Ramos (cell line): ENCODE measurements around the gene PATJ.
"Not testable (repeated sequence)": the region's sequence is repeated elsewhere in the genome, so short reads cannot be mapped to it uniquely, and the experiment has no call there.

ENCODE experiments used
- in situ Hi-C: fragments of 300-500 bp; cut with MboI; formaldehyde crosslinking; loops from one replicate; pipeline ENCODE4 v1.14.3; 2022; ENCODE audit warnings: low sequenced_read_pairs; ENCODE audit not compliant: unreplicated experiment

Gene PATJ

DNA sequence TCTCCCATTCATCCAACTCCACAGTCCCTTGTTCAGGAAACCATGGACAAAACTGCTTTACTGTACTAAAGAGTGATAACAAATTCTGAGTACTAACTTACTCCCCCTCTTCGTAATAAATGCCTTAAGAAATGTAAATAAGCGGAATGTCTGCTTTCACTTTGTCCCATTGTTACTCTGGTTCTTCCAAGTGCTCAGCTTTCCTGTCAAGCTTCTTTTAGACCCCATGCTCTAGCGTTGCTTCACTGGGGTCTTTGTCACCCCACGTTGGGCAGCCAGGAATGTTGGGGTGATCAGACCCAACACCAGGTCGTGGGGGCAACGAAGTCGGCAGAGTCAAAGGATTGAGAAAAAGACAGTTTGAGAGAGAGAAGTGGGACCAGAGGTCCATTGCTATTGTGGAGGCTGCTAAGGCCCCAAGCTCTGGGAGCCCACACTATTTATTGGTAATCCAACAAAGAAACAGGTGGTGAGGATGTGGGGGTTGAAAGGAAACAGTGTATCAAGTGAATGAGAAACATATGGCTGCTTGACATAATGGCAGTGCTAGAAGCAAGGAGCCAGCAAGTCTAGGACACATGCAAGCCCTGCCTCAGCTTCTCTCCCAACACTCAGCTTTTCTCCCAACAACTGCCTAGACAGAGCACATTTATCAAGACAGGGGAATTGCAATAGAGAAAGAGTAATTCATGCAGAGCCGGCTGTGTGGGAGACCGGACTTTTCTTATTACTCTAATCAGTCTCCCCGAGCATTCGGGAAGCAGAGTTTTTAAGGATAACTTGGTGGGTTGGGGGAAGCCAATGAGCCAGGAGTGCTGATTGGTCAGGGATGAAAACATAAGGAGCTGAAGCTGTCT lies 441.1 kb downstream of the PATJ start:
- in situ Hi-C loops = not testable (repeated sequence)

DNA sequence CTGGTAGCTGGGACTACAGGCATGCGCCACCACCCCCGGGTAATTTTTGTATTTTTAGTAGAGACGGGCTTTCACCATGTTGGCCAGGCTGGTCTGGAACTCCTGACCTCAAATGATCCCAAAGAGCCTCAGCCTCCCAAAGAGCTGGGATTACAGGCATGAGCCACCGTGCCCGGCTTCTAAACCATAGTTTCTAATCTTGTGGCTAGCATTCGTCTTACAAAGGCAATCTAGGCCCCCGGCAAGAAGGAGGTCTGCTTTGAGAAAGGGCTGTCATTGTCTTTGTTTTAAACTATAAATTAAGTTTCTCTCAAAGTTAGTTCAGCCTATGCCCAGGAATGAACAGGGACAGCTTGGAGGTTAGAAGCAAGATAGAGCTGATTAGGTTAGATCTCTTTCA lies 442.1 kb downstream of the PATJ start:
- in situ Hi-C loops = no loop called here

DNA sequence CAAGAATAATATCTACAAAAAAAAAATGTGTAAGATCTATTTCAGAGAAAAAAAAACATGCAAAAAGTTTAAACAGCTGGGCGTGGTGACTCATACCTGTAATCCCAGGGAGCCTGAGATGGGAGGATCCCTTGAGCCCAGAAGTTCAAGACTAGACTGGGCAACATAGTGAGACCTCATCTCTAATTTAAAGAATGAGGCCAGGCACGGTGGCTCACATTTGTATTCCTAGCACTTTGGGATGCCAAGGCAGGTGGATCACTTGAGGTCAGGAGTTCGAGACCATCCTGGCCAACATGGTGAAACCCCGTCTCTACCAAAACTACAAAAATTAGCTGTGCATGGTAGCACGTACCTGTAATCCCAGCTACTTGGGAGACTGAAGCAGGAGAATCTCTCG lies 443.0 kb downstream of the PATJ start:
- in situ Hi-C loops = not testable (repeated sequence)

DNA sequence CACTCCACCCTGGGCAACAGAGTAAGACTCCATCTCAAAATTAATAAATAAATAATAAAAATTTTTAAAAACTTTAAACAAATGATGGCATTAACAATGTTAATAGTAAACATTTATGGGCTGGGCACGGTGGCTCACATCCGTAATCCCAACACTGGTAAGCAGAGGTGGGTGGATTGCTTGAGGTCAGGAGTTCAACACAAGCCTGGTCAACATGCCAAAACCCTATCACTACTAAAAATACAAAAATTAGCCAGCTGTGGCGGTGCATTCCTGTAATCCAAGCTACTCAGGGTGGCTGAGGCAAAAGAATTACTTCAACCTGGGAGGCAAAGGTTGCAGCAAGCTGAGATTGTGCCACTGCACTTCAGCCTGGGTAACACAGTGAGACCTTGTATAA lies 443.4 kb downstream of the PATJ start:
- in situ Hi-C loops = no loop called here

DNA sequence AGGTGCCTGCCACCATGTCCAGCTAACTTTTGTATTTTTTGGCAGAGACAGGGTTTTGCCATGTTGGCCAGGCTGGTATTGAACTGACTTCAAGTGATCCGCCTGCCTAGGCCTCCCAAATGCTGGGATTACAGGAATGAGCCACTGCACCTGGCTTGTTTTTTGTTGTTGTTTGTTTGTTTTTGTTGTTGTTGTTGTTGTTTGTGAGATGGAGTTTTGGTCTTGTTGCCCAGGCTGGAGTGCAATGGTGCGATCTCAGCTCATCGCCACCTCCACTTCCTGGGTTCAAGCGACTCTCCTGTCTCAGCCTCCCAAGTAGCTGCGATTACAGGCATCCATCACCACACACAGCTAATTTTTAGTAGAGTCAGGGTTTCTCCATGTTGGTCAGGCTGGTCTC lies 445.3 kb downstream of the PATJ start:
- in situ Hi-C loops = no loop called here

DNA sequence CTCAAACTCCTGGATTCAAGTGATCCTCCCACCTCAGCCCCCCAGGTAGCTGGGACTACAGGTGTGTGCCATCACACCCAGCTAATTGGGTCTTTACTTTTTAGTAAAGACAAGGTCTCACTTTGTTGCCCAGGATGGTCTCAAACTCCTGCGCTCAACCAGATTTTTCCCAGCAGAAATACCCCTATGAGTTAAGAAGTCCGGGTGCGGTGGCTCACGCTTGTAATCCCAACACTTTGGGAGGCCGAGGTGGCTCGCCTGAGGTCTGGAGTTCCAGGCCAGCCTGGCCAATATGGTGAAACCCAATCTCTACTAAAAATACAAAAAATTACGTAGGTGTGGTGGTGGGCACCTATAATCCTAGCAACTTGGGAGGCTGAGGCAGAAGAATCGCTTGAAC lies 445.8 kb downstream of the PATJ start:
- in situ Hi-C loops = no loop called here

DNA sequence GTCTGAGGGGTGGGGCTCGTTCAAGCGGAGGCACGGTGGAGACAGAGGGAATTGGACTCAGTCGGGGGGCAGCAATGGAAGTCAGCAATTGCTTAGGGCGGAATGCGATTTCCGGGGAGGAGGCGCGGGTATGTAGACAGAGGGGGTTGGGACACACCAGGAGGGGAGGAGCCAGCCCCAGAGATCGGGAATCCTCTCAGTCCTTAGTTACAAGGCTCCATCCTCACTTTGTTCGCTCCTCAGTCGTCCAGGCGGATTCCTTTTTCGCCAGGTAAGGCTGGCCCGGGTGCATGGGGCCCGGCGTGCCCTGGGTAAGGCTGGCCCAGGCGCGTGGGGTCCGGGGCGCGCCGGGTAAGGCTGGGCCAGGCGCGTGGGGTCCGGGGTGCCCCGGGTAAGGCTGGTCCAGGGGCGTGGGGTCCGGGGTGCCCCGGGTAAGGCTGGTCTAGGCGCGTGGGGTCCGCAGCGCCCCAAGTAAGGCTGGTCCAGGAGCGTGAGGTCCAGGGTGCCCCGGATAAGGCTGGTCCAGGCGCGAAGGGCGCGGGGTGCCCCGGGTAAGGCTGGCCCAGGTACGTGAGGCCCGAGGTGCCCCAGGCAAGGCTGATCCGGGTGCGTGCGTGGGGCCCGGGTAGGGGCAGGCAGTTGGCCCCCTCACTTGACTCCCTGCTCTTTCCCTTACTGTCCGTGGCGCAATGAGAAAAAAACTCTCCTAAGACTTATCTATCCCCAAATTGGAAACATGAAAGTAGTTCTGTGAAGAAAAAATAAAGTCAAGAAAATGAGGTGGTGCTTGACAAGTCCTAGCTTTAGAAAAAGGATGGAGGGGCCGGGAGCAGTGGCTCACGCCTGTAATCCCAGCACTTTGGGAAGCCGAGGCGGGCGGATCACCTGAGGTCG lies 452.6 kb downstream of the PATJ start, which contains the start of gene L1TD1:
Gene L1TD1, plus strand, starts transcription at position 199 of the 894 bp plus-strand sequence. CDS start 11,780 bp downstream, outside the sequence.
- in situ Hi-C loops = no loop called here

DNA sequence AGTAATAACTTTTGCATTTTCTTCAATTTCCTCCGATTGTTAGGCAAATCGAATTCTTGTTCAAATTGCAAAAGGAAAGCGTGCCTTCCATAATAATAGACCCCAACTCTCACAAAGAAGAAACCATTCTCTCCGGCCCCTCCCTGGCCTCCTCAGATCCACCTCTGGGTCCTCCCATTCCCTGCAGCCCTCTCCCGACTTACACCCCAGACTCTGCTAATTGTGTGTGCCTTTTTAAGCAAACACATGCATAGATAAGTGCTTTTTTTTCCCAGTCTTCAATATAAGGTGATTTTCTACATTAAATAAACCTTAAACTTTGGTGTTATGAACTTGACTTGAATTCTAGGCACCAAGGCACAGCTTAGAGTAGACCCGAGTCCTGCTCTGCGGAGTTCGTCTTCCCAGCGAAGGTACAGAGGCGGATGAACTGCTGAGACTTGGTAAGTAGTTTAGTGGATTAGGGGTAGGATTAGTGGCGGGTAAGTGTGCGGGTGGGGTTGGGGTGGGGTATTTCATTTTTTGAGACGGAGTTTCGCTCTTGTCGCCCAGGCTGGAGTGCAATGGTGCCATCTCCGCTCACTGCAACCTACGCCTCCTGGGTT lies 453.9 kb downstream of the PATJ start:
- in situ Hi-C loops = no loop called here

DNA sequence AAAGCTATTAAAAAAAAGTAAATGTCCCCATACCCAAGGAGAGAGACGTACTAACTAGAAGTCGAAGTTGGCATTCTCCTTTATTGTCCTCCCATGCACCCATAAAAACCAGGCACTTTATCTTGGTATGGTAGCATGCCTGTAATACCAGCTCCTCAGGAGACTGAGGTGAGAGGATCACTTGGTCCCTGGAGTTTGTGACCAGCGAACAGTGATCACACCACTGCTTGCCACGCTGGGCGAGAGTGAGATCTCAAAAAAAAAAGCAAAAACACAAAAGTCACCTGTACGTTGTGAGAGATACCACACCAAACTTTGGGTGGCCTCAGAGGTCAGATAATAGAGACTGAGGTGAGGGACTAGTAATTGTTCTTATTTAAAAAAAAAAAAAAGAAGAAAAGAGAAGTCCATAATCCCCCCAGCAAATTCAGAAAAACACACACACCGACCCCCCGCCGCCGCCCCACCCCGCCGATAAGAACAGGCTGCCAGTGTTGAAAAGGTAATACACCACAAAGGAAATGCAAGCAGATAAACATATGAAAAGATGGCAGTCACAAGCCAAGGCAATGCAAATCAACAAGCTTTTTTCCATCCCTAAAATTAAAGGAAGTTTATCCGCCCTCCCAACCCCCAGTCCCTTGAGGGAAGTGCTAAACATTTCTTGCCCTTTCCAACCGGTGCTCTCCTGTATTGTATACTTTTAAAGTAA lies 455.9 kb downstream of the PATJ start:
- in situ Hi-C loops = no loop called here

DNA sequence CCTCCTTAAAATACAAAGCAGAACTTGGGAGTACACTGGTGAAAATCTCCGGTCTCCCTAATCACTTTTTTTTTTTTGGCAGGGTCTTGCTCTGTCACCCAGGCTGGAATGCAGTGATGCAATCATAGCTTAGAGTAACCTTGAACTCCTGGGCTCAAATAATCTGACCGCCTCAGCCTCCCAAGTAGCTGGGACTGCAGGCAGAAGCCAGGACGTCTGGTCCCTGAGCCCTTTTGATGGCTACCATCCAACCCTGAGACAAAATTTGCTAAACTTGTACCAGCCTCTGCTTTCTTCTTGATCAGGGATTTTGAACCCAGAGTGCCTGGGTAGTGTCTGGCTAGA lies 456.5 kb downstream of the PATJ start:
- in situ Hi-C loops = no loop called here

DNA sequence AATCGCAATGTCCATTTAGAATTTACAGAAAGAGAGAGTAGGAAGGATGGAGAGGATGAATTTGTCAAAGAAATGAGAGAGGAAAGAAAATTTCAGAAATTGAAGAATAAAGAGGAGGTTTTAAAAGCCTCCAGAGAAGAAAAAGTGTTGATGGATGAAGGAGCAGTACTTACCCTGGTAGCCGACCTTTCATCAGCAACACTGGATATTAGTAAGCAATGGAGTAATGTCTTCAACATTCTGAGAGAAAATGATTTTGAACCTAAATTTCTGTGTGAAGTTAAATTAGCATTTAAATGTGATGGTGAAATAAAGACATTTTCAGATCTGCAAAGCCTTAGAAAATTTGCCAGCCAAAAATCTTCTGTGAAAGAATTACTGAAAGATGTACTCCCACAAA lies 464.9 kb downstream of the PATJ start:
- in situ Hi-C loops = no loop called here

DNA sequence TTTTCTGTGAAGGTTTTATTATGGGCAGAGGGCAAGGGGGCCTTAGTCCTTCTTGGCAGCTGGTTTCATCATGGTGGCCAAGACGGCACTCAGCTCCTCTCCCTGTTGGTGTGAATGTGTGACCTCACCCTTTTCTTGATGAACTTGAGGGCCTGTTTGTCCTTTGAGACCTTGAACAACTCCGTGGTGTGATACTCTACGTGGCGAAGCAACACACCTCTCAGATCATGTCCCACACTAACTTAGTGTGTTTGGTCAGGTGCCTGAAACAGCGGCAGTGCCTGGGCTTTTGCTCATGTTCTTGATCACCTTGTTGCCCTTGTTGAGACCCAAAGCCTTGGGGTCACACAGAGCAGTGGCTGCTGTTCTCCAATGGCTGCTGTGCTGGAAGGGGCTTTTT lies 465.8 kb downstream of the PATJ start:
- in situ Hi-C loops = no loop called here

DNA sequence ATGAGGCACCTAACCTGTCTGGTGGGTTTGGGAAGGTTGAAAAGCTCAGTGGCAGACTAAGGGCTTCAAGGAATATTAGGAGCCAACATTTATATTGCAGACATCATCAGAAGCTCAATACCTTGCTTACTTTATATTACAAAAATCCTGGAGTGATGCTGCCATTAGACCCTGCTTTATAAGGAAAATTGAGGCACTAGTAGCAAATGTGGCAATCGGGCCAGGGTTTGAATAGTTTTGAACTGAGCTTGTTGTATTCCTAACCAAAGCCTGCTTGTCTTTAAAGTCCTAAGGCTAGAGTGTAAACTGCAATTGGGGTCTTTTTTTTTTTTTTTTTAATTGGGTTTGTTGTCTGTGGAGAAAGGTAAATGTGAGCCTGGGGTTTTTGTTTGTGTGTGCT lies 466.7 kb downstream of the PATJ start:
- in situ Hi-C loops = no loop called here

DNA sequence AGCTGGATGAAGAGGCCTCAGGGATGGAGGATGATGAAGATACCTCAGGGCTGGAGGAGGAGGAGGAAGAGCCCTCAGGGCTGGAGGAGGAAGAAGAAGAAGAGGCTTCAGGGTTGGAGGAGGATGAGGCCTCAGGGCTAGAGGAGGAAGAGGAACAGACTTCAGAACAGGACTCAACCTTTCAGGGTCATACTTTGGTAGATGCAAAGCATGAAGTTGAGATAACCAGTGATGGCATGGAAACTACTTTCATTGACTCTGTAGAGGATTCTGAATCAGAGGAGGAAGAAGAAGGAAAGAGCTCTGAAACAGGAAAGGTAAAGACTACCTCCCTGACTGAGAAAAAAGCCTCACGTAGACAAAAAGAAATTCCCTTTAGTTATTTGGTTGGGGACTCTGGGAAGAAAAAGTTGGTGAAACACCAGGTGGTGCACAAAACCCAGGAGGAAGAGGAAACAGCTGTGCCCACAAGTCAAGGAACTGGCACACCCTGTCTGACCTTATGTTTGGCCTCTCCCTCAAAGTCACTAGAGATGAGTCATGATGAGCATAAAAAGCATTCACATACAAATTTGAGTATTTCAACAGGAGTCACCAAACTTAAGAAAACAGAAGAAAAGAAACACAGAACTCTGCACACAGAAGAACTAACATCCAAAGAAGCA lies 467.8 kb downstream of the PATJ start:
- in situ Hi-C loops = no loop called here

DNA sequence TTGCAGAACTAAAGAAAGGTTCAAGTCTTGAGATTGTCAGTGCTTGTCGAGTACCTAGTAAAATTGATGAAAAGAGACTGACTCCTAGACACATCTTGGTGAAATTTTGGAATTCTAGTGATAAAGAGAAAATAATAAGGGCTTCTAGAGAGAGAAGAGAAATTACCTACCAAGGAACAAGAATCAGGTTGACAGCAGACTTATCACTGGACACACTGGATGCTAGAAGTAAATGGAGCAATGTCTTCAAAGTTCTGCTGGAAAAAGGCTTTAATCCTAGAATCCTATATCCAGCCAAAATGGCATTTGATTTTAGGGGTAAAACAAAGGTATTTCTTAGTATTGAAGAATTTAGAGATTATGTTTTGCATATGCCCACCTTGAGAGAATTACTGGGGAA lies 468.7 kb downstream of the PATJ start:
- in situ Hi-C loops = no loop called here

DNA sequence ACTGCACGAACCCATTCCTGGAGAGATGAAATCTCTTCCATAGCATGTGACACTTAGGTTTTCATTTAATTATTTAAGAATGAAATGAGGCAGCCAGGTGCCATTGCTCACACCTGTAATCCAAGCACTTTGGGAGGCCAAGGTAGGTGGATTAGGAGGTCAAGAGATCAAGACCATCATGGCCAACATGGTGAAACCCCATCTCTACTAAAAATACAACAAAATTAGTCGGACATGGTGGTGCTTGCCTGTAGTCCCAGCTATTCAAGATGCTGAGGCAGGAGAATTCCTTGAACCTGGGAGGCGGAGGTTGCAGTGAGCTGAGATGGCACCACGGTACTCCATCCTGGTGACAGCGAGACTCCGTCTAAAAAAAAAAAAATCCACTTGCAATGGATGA lies 470.1 kb downstream of the PATJ start:
- in situ Hi-C loops = no loop called here

DNA sequence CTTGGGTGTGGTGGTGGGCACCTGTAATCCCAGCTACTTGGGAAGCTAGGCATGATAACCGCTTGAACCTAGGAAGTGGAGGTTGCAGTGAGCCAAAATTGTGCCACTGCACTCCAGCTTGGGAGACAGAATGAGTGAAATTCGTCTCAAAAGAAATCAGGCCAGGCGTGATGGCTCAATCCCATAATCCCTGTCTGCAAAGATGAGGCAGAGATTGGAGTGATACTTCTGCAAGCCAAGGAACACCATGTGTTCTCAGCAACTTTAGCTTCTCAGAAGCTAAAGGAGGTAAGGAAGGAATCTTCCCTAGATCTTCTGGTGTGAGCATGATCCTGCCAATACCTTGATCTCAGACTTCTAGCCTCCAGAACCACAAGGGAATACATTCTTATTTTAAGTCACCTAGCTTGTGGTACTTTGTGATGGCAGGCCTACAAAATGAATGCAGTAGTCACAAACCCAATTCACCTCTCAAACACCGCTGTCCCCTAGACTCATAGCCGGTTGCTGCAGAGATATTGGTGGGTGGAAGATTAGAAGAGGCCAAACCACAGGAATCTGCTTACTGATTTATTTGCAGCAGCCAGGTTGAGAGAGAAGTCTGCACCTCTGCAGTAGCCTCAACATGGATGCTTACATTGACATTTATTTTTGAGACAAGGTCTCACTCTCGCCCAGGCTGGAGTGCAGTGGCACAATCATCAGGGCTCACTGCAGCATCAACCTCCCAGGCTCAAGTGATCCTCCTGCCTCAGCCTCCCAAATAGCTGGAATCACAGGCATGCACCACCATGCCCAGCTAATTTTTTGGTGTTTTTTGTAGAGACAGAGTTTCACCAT lies 471.0 kb downstream of the PATJ start:
- in situ Hi-C loops = no loop called here

DNA sequence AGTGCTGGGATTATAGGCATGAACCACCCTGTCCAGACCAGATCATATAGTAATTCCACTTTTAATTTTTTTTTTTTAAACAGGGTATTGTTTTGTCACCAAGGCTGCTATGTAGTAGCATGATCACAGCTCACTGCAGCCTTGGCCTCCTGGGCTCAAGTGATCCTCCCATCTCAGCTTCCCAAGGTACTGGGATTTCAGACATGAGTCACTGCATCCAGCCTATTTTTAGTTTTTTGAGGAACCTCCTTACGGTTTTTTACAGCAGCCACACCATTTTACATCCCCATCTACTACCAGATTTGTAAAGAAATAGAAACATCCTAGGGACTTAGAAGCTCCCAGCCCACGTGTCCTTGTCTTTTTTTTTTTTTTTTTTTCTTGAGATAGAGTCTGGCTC lies 476.3 kb downstream of the PATJ start:
- in situ Hi-C loops = no loop called here

DNA sequence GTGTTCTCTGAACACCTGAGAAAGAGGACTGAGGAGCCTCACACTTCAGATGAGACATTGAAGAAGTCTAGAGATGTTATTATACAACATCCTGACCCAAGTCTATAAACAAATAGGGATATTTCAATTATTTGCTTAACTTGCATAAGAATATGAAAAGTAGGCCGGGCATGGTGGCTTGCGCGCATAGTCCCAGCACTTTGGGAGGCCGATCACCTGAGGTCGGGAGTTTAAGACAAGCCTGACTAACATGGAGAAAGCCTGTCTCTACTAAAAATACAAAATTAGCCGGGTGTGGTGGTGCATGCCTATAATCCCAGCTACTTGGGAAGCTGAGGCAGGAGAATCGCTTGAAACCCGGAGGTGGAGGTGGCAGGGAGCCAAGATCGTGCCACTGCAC lies 478.2 kb downstream of the PATJ start:
- in situ Hi-C loops = not testable (repeated sequence)
